ENCODE results near the gene FLYWCH2.

The FLYWCH2 gene

DNA sequence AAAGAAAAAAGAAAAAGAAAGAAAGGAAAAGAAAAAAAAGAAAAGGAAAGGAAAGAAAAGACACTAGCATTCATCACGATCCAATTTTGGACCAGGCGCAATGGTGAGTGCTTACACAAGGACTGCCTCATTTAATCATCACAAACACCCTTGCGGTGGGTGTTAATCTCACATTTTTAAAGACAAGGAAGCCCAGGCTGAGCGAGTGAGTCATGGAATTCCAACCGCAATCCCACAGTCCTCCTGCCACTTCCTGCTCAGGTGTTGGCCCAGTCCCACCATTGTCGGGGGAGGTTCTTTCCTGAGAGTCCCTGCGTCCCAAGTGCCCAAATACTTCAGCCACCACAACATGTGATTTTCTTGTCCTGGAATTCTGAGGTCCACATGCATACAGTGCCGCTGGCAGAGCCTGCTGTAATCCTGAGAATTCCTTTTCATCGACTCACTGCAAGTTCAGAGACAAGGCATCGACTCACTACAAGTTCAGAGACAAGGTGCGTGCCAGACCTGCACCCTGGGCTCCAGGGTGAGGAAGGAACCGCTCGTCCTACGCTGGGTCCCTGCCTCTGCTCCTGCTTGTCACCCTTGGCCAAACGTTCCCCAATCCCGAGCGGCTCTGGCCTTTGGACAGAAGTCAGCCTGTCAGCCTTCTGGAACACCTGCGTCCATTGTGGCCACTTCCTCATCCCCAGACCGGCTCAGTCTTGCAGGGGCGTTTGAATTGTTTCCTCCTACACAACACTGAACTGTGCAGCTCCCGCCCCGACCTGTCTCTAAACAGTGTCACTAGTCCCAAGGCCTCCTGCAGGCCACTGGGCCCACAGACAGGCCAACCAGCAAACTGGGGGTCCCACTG lies 47.1 kb upstream of the FLYWCH2 start:
- H3K79me2 ChIP-seq (ENCODE audit: insufficient read depth, low read length): no peaks in the 10 kb centered on the region
- H4K20me1 ChIP-seq (ENCODE audit: low read depth, low read length): no peaks in the 10 kb centered on the region
- no peak overlapping the region for H2AFZ ChIP-seq (ENCODE audit: low read depth, low read length, severe bottlenecking)
- H3K4me3 ChIP-seq (ENCODE audit: insufficient read depth, low read length, poor library complexity, severe bottlenecking): no peak overlapping the region
- no peak overlapping the region for H3K27ac ChIP-seq (ENCODE audit: low read depth, low read length)
- no peak overlapping the region for H3K4me2 ChIP-seq (ENCODE audit: low read depth, low read length, poor library complexity, severe bottlenecking)
- H3K9me3 ChIP-seq (ENCODE audit: insufficient read depth, low read length): no peaks in the 10 kb centered on the region
- H3K36me3 ChIP-seq (ENCODE audit: low read length): no peaks in the 10 kb centered on the region
- TF ChIP-seq, protein P1, sequence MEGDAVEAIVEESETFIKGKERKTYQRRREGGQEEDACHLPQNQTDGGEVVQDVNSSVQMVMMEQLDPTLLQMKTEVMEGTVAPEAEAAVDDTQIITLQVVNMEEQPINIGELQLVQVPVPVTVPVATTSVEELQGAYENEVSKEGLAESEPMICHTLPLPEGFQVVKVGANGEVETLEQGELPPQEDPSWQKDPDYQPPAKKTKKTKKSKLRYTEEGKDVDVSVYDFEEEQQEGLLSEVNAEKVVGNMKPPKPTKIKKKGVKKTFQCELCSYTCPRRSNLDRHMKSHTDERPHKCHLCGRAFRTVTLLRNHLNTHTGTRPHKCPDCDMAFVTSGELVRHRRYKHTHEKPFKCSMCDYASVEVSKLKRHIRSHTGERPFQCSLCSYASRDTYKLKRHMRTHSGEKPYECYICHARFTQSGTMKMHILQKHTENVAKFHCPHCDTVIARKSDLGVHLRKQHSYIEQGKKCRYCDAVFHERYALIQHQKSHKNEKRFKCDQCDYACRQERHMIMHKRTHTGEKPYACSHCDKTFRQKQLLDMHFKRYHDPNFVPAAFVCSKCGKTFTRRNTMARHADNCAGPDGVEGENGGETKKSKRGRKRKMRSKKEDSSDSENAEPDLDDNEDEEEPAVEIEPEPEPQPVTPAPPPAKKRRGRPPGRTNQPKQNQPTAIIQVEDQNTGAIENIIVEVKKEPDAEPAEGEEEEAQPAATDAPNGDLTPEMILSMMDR (IDR thresholded peaks at IDR 0.05; ENCODE audit: insufficient read depth, low read length, poor library complexity, severe bottlenecking): no peak
- no peak for TF ChIP-seq EZH2phosphoT487 (conservative IDR thresholded peaks at IDR 0.05; ENCODE audit: low read length)
- H3K27me3 ChIP-seq (ENCODE audit: low read length): no peaks in the 10 kb centered on the region
- no peaks in the 10 kb centered on the region for H3F3A ChIP-seq (ENCODE audit: insufficient read depth)
- no peaks in the 10 kb centered on the region for H3K9me2 ChIP-seq (replicated peaks; ENCODE audit: insufficient read depth, low read length)
- no peak overlapping the region for H3K9ac ChIP-seq (ENCODE audit: low read length)

DNA sequence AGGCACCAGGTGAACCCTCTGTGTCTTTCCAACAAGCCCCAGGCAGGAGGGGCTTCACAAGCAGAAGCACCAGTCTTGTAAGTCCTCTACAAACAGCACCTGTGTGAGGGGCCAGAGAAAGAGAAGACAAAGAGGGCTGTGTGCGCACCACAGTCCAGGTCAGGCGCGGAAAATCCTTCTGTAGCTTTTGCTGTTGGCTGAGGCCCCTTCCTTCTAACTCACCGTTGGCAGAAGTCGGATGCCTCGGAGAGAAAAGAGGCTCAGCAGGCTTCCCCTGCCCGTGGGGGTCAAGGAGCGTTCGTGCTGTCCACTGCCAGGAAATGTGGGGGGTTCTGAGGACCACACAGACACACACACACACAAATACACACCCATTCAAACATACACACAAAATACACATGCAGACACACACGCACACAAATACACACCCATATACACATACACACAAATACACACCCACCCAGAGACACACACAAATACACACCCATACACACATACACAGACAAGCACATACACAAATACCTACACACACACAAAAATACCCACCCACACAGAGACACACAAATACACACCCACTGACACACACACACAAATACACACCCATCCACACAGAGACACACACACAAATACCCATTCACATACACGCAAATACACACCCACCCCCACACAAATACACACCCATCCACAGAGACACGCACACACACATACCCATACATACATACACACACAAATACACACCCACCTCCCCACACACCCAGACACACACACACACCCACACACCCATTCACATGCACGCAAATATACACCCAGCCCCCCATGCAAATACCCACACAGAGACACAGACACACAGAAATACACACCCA lies 46.1 kb upstream of the FLYWCH2 start:
- Histone ChIP-seq H3K9me3 (ENCODE audit: insufficient read depth, low read length) (no peaks in the 10 kb centered on the region), H3K9ac (ENCODE audit: low read length) (no peak overlapping the region)
- TF ChIP-seq, protein P1 (IDR thresholded peaks at IDR 0.05; ENCODE audit: insufficient read depth, low read length, poor library complexity, severe bottlenecking): no peak
- TF ChIP-seq EZH2phosphoT487 (conservative IDR thresholded peaks at IDR 0.05; ENCODE audit: low read length): no peak

DNA sequence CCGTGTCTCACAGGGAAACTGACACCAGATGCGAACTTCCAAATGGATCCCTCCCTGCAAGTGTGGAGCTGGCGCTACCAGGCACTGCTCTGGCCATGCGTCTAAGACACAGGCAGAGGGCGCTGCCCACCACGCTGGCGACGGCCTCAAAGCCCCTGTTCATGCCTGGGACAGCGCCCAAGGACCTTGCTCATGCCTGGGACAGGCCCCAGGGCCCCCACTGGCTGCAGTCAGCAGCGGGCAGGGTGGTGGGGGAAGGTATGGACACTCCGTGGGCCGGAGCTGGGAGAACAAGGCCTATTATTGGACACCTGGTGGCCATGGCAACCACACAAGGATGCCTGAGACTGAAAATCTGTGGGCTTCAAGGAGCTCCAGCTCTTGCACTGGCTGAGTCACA lies 44.1 kb upstream of the FLYWCH2 start:
- Histone ChIP-seq H3K27me3 (ENCODE audit: low read length) (no peaks in the 10 kb centered on the region), H3K9ac (ENCODE audit: low read length) (no peak overlapping the region), H3K4me3 (ENCODE audit: insufficient read depth, low read length, poor library complexity, severe bottlenecking) (no peak overlapping the region), H3K27ac (ENCODE audit: low read depth, low read length) (no peak overlapping the region), H3K79me2 (ENCODE audit: insufficient read depth, low read length) (no peaks in the 10 kb centered on the region), H3F3A (ENCODE audit: insufficient read depth) (no peaks in the 10 kb centered on the region), H3K9me2 (replicated peaks; ENCODE audit: insufficient read depth, low read length) (no peaks in the 10 kb centered on the region), H3K9me3 (ENCODE audit: insufficient read depth, low read length) (no peaks in the 10 kb centered on the region), H2AFZ (ENCODE audit: low read depth, low read length, severe bottlenecking) (no peak overlapping the region), H3K36me3 (ENCODE audit: low read length) (no peaks in the 10 kb centered on the region), H4K20me1 (ENCODE audit: low read depth, low read length) (no peaks in the 10 kb centered on the region), H3K4me2 (ENCODE audit: low read depth, low read length, poor library complexity, severe bottlenecking) (no peak overlapping the region)
- no peak for TF ChIP-seq EZH2phosphoT487 (conservative IDR thresholded peaks at IDR 0.05; ENCODE audit: low read length)
- TF ChIP-seq, protein P1 (IDR thresholded peaks at IDR 0.05; ENCODE audit: insufficient read depth, low read length, poor library complexity, severe bottlenecking): peak; percentile 59

More for the DNA sequence above, 46.1 kb upstream of the FLYWCH2 start:
- no peak overlapping the region for H3K4me2 ChIP-seq (ENCODE audit: low read depth, low read length, poor library complexity, severe bottlenecking)
- H2AFZ ChIP-seq (ENCODE audit: low read depth, low read length, severe bottlenecking): no peak overlapping the region
- H3F3A ChIP-seq (ENCODE audit: insufficient read depth): no peaks in the 10 kb centered on the region
- no peaks in the 10 kb centered on the region for H3K36me3 ChIP-seq (ENCODE audit: low read length)
- H3K79me2 ChIP-seq (ENCODE audit: insufficient read depth, low read length): no peaks in the 10 kb centered on the region
- H3K27ac ChIP-seq (ENCODE audit: low read depth, low read length): no peak overlapping the region
- H3K4me3 ChIP-seq (ENCODE audit: insufficient read depth, low read length, poor library complexity, severe bottlenecking): no peak overlapping the region
- H3K9me2 ChIP-seq (replicated peaks; ENCODE audit: insufficient read depth, low read length): no peaks in the 10 kb centered on the region
- H4K20me1 ChIP-seq (ENCODE audit: low read depth, low read length): no peaks in the 10 kb centered on the region
- no peaks in the 10 kb centered on the region for H3K27me3 ChIP-seq (ENCODE audit: low read length)
